GM19438 (cell line): ENCODE results near the gene PACSIN1.

Experiments used
- ATAC-seq: cut with Tn5 transposase; IDR thresholded peaks from one replicate; pipeline ENCODE4 v1.9.1; 2021; ENCODE audit warnings: low read depth; ENCODE audit not compliant: unreplicated experiment

Gene PACSIN1

DNA sequence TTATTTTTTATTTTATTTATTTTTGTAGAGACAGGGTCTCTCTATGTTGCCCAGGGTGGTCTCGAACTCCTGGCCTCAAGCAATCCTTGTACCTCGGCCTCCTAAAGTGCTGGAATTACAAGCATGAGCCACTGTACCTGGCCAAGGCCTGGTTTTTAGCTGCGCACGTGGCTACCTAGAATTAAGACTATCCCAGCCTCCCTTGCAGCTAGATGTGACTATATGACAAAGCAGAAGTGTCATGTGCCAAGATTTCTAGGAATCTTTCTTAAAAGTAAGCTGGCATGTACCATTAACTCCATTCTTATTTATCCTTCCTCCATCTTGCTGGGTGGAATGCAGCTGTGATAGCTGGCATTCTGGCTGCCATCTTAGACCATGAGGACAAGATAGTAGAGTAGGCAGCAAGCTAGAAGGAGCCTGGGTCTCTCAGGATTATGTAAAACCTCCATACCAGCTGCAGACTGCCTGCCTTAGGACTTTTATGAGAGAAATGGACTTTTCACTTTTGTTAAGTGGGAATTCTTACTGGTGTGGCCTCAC lies 92.4 kb downstream of the PACSIN1 start:
- ATAC-seq, result no peak

DNA sequence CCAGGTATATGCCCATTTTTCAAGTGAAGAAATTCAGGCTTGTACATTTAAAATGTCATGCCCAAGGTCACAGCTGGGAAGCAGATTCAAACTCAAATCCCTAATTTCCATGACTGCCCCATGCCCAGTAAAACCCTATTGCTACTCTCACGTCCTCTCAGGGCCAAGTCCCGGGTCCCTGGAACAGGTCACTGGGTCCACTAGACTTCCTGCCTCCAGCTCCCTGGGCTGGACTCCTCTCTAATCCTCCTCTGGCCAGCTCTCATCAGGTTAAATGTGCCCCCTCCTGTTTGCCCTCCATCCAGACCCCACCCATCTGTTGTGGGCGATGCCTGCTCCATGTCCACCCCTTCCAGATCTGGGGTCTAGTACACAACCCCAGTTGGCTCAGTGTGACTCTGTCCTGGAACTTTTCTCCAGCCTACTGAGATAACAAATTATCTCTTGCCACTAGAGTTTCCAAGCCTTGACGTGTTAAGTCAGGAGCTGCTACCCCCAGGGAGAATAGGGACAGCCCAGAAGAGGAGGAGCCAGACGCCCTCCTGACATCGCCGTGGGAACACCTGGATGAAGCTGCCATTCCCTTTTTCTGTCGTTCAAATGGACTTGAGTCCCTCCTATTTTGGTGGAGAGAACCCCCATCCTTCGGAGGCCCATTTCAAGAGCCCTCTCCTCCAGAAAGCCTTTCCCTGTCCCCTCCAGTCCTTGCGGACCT lies 93.9 kb downstream of the PACSIN1 start:
- no peak for ATAC-seq

DNA sequence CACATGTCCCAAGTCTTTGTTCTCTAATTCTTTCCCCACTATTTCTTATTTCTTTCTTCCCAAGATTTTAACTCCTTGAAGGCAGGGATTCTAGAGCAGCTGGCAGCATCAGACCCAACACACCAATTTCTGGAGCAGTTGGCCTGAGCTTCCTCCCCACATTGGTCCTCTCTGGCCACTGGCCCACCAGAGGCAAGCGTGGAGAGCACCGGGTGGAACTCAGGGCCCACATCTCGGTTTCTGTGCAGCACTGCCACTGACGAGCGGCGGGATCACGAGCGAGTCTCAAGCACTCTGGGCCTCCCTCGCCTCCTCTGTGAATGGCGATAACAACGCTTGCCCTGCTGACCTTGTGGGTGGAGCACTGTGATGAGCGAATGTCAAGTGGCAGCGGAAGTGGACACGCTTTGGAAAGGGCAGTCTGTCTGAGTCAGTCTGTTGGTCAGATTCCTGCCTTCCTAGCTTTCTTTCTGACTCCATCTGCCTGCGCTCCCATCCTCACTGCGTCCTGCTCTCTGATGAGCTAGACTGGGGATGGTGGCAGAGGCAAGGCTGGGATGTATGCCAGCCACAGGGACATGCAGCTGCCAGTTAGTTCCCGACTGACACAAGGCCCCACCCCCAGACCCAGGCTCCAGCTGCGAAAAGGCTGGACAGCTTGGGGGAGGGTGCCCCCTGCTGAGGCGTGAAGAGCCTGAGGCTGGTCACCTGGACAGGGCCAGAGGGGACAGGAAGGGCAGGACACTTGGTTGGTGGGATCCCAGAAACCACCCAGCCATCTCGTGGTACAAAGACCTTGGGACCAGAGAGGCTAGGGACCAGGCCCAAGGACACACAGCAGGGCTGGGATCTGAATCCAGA lies 94.7 kb downstream of the PACSIN1 start:
- ATAC-seq, result no peak

DNA sequence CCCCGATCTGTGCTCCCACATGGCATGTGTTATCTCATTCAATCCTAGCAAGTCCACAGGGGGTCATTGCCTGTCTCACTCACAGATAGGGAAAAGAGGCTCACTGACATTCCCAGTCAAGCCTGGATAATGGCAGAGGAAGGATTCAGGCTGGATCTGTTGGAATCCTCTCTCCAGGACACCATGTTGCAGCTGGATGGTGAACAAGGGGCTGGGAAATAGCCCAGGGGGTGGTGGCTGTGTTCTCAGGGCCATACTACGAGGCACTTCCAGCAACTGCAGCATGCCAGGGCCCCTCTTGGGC lies 95.3 kb downstream of the PACSIN1 start:
- ATAC-seq, result no peak

DNA sequence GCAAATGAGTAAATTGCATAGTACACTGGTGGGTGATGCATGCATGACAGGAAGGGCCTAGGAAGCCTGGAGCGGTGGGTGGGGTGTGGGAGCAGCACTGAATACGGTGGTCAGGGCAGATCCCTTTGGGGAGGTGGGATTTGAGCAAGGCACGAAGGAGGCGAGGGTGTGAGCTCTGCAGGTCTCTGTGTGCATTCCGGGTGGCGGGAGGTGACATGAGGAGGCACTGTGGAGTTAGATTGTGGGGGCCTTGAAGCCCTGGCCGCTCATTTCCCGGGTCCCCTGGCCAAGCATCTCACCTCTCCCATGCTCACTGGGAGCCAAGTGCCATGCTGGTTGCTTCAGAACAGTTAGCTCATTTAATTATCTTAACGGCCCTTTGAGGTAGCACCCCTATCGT lies 96.5 kb downstream of the PACSIN1 start:
- no peak for ATAC-seq

DNA sequence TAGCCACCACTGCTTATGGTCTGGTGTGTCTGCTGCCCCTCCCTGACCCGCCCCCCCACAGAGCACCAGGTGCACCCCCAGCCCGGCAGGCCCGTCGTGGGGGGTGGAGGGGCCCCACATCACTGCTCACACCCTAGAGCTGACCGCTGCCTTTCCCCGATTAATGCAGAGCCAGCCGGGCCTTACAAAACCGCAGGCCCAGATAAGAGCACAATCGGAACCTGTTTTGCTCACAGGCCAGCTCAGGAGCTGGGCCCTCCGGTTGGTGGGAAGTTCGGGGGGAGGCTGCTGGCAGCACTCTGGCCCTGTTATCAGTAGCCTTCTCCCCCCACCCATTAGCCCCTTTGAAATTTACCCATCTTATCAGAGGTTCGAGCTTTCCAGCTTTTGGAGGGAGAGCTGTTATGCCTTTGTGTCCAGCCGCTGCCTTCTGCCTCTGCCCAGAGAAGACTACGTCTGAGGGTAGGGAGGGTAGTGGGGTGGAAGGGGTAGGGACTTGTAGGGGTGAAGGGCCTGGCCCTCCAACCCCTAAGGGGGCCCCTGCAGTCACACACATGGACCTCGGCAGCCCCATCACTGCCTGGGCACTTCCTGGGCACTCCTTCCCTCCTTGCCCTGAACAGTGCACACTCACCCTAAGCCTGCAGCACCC lies 97.1 kb downstream of the PACSIN1 start:
- ATAC-seq, result no peak

DNA sequence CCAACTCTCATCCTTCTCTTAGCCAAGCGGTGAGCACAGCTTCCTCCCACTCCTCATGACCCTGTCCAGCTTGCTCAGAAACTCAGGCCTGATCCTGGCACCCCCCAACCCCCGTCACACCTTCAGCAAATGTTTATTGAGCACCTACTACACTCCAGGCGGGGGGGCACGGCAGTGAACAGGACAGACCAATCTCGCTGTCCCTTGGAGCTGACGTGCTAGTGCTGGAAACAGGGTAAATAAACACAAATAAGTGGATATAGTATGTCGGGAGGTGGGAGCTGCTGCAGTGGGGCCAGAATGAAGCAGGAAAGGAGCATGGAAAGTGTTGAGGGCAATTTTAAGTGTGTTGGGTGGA lies 97.6 kb downstream of the PACSIN1 start:
- no peak for ATAC-seq

DNA sequence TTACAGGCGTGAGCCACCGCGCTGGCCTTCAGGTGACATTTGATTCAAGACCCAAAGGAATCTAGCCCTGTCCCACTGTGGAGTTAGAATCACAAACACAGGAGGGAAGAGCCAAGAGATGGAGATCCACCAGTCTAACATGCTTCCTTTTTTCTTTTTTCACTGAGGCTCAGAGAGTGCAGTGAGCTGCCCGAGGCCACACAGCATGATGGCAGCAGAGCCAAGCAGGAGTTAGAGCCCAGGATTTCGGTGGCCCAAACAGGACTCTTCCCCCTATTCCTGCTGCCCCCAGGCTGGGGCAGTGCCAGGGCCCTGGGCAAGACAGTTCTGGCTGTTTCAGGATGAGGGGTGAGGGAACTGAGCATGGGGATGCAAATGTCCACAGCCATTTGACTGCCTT lies 98.3 kb downstream of the PACSIN1 start:
- ATAC-seq, result no peak

DNA sequence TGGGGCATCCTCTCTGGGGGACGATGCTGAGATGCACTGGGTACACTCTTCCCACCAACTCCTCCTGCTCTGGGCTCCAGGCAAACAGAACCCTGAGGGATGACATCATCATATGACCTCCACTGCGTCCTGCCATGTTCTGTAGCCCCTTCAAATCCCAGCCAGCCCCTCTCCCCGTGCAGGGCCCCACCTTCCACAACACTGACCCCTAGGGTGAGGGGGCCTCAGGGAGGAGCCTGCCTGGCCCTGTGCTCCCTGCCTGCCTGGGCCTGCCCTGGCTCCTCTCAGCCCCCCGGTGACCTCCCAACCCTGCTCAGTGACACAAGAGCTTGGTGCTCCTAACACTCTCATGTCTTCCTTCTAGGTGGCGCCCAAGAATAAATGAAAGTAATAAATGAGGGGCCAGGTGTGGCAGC lies 99.9 kb downstream of the PACSIN1 start:
- no peak for ATAC-seq

DNA sequence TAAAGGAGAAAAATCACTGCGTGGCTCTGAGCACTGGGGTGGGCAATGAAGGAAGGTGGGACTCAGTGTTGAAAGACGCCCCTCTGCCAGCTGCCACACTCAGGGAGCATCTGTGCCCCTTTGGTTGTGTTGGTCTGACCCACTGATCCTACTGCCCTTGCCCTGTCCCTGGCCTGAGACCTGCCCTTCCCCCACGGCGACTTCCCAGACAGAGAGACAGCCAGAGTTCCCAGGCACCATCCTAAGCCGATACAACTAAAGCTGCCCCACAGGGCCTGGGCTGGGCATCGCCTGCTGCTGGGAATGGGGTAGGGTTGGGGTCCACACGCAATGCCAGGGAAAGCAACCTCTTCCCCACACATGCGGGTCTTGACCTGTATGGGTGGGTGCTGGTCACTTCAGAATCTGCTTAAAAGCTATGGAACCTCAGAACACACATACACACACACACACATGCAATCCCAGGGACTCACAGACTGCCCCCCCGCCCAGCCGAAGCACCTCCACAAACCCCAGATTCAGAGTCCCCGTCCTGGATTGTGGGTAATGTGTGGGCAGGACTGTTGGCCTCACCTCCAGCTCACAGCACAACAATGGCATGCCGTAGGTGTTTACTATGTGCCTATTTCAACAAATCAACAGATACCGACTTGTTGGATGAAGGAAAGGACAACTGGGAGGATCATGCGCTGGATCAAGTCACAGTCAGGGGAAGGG lies 101.1 kb downstream of the PACSIN1 start:
- ATAC-seq, result no peak

DNA sequence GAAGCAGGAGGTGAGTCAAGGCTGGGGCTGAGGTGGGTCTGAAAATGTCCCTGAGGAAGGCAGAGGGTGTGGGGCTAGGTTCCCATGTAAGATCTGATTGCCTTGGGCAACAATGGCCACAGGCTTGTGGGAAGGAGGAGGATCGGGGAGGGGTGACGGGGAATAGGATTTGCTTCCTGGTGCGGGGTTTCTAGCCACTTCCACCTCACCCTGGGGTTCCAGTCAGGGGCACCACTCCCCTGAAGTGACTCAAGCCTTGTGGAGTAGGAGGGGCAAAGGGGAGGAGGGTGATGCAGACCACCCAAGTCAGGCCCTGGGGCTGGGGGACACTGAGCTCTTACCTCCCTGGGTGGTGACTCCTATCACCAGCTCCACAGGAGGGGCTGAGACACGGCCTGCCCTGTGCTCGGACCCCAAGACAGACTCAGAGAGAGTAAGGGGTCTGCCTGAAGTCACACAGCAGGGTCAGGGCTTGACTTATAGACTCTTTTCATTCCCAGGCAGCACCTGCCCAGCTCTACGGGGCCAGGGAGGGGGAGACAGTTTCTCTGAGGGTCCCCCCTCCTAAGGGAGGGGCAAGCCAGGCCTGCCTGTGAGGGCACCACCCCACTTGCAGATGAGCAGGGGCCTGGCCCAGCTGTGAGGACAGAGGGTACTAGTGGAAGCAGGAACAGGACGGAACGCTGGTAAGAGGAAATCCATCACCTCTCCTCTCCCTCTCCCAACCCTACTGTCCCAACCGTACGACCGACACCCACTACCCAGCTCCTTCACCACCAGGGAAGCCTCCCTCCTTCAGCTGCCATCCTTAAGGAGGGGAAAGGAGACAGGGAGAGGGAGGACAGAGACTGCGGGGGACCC lies 102.7 kb downstream of the PACSIN1 start:
- no peak for ATAC-seq

DNA sequence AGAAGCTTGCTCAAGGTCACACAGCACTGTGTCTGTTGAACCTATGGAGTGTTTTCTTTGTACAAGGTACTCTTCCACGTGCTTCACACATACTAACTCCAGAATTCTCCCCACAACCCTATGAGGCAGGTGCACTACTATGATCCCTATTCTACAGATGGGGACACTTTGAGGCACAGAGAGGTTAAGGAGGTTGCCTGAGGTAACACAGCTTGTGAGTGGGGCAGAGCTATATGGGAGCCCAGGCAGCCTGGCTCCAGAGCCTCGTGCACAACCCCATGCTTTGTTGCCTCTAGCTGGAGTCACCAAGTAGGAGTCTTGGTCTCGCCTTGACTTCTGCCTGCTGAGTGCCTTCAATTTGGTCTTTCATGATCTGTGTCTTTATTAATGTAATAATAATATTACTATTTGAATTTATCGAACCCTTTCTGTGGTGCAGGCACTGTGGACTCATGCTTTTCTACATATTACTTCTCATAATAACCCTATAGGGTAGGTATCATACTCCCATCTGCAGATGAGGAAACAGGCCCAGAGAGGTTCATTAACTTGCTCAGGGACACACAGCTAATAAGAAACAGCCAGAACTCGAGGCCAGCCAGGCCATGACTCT lies 103.6 kb downstream of the PACSIN1 start:
- ATAC-seq, result no peak

DNA sequence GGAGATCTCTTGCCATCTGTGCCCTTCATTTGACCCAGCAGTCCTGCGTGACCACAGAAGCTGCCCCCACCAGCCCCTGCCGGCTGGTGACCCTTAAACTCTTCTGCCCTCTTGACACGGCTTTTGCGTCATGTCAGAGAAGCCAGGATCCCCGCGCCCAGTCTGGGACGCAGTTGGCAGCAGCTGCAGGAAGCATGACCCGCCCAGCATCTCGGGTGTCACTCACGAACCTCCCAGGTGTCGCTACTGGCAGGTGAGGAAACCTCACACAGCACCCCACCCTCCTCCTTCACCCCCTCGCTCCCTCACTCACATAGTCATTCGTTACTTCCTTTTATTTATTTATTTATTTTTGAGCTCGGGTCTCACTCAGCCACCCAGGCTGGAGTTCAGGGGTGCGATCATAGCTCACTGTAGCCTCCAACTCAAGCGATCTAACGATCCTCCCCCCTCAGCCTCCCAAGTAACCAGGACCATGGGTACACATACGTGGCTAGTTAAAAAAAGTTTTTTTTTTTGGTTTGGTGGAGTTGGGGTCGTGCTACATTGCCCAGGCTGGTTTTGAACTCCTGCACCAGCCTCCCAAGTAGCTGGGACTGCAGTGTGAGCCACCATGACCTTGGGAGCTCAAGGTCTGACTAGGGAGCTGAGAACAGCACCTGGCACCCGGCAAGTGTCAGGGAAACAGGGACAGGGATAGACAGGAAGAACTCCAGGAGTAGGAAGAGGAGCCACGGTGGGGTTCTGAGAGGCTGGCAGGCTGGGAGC lies 104.4 kb downstream of the PACSIN1 start:
- no peak for ATAC-seq

DNA sequence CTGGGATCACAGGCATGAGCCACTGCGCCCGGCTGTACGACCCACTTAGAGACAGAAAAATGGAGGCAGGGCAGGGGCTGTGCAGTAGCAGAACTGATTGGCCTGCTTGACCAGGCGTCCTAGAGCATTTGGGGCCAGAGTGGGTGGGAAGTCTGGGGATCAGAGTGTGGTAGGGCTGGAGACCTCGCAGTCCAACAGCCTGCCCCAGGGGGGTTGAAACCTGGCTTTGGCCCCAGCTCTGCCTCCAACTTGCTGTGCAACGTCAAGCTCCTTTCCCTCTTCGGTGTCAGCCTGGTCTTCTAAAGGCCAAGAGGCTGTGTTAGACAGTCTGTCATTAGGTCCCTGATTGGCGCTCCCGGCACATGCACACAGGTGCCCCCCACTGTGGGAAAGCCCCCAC lies 105.5 kb downstream of the PACSIN1 start:
- ATAC-seq, result no peak

DNA sequence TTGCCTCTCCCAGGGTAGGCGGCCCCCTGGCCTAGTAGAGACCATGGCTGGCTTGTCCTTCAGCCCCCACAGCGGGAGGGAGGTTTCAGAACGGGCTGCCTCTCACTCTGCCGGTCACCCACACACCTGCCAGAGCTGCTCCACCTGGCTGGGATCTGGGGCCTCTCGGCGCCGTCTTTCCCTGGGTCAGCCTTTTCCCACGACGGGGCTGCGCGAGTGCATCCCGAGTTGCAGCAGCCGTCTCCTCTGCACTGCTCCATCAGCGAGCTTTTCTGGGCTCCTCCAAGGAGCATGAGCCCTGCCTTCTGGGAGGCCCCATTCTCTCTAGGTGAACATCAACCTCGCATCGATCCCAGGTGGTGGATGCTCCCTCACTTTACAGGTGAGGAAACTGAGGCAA lies 106.1 kb downstream of the PACSIN1 start:
- ATAC-seq, result no peak

DNA sequence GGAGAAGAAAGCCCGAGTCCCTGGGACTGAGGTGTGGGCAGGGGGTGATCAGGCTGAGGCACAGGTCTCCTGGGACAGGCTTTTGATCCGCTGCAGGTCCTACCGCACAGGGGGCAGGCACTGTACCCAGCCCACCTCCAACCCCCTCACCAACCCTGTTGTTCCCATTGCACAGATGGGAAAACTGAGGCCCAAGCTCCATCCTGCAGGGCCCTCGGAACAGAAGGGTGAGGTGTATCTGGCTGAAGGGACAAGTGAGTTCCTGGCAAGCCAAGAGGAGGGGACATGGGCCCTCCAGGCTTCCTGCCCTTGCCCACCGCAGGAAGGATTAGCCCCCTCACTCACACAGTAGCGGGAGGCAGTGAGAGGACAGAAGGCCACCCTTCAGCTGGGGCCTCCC lies 106.7 kb downstream of the PACSIN1 start:
- no peak for ATAC-seq

DNA sequence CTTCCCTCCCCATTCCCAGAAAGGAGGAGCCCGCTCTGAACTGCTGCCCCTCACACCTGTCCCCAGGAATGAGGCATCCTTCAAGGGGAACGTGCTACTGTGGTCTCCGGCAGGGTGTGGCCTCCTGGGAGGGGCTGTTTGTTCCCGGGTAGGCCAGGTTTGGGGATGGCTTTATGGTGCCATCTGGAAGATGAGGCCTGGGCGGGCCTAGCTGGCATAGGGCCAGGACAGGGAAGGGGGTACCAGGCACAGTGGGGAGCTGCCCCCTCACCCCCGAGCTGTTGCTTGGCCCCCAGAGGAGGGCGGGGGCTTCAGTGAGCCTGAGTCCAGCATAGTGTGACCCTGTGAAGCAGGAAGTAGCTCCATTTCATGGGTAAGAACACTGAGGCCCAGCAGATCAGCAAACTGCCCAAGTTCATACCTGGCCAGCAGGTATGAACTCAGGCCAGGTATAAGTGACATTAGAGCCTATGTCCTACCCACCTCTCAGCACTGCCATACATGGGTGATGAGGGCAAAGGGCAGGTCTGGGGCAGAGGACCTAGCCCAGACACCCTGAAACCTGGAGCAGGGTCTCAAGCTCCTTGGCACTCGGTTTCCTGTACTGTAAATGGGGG lies 107.8 kb downstream of the PACSIN1 start:
- no peak for ATAC-seq

DNA sequence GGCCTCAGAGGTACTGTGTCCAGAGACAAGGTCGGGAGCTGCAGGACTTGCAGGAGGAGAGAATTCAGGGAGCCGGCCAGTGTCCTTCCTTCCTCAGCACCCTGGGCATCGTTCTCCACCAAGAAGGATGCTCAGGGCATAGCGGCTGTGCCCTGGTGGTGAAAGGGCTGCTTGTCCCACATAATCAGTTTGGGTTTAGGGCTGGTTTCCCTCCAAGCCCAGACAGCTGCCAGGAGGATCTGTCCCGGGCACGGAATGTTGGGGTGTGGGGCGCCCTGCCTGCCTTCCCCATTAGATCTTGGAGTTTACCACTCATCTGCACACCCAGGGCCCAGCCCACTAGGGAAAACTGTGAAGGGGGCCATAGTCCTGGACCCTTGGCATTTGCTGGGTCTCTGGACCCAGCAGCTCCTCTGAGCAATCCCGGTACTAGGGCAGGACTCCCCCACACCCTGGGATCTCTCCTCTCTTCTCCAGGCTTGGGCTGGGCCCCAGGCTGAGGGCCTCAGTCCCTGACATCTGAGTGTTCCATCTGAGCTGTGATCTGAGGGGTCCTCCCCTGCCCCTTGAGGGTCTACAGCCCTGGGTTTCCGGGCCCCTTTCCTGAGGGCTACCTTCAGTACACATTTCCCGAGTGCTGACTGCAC lies 108.9 kb downstream of the PACSIN1 start:
- ATAC-seq, result no peak
